GM23338 (cell line): ENCODE measurements around the gene CBLC.
"Not testable (repeated sequence)": the region's sequence is repeated elsewhere in the genome, so short reads cannot be mapped to it uniquely, and the experiment has no call there.

Experiments
- CTCF ChIP-seq, 2 experiments: fragments of 200-600 bp in 1 of 2; sonication (generic) in 1 of 2; conservative IDR thresholded peaks; 2 replicates each; pipeline versions ENCODE4 v1.5.1 to v1.6.1; 2016 to 2017; ENCODE audit warnings: antibody characterized with exemption in 2 of 2, low read depth in 2 of 2, mild to moderate bottlenecking in 2 of 2, moderate library complexity in 1 of 2
- EZH2phosphoT487 ChIP-seq: fragments of 200-600 bp; sonication (generic); IDR thresholded peaks from one replicate; pipeline ENCODE4 v1.8.1; 2018; ENCODE audit warnings: antibody characterized with exemption; ENCODE audit not compliant: unreplicated experiment

DNA sequence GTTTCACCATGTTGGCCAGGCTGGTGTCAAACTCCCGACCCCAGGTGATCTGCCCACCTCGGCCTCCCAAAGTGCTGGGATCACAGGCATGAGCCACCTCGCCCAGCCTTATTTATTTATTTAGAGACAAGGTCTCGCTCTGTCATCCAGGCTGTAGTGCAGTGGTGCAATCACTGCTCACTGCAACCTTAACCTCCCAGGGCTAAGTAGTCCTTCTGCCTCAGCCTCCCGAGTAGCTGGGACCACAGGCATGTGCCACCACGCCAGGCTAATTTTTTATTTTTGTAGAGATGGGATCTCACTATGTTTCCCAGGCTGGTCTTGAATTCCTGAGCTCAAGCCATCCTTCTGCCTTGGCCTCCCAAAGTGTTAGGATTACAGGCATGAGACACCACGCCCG is 56.7 kb downstream of the CBLC start:
- TF ChIP-seq CTCF (conservative IDR thresholded peaks at IDR 0.05; ENCODE audit: low read depth in 2 of 2); EZH2phosphoT487: not testable (repeated sequence)
